ENCODE measurements around the gene ERCC1.

ERCC1 gene

DNA sequence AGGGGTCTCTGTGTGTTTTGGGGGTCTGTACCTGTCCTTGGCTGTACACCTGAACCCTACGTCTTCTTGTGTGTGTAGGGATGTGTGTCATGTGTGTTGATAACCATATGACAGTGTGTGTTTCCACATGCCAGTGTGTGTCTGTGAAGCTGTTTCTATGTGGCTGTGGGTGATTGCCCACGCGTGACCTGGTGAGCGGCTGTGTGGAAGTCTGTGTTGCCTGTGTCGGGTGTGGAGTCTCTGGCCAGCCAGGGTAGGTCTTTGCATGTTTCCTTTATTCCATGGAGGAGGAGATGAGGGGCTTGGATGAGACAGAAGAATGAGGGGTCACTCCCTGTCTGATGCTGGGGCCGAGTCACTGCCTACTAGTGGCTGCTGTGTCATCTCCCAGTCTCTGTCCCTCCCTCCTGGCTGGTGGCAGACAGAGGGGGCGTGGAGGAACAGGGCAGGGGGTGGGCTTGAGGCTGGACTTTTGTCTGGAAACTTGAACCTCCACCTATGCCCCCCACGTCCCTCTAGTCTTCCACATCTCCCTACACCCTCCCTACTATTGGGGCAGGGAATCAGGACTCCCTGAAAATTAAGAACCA is 41.2 kb upstream of the ERCC1 start:
- H3K4me3 Mint-ChIP-seq: no peak overlapping the region
- H3K27ac Mint-ChIP-seq: peak overlapping the region; percentile 68
- H3K4me1 Mint-ChIP-seq (ENCODE audit: low read depth): peaks cover 42% of the 10 kb centered on the region
- peaks cover 34% of the 10 kb centered on the region for H3K27me3 Mint-ChIP-seq
- H3K9me3 Mint-ChIP-seq: no peaks in the 10 kb centered on the region
- peaks cover 7% of the 10 kb centered on the region for H3K36me3 Mint-ChIP-seq (ENCODE audit: low read depth)
- intact Hi-C loops (cut with micrococcal nuclease): no loop called here

- intact Hi-C loops (cut with micrococcal nuclease): no loop called here
- peaks cover under 1% of the 10 kb centered on the region for H3K36me3 Mint-ChIP-seq (ENCODE audit: low read depth)
- H3K4me1 Mint-ChIP-seq (ENCODE audit: low read depth): peaks cover 36% of the 10 kb centered on the region
- peaks cover 34% of the 10 kb centered on the region for H3K27me3 Mint-ChIP-seq
- H3K4me3 Mint-ChIP-seq: no peak overlapping the region
- no peaks in the 10 kb centered on the region for H3K9me3 Mint-ChIP-seq
- no peak overlapping the region for H3K27ac Mint-ChIP-seq
These were observed 40.6 kb upstream of the ERCC1 start for GRCh38 chr19:45464274-45464673.

- no peak overlapping the region for H3K27ac Mint-ChIP-seq
- intact Hi-C loops (cut with micrococcal nuclease): no loop called here
These were observed 39.5 kb upstream of the ERCC1 start for GRCh38 chr19:45463241-45463640.

GRCh38 chr19:45462174-45462573 is 38.5 kb upstream of the ERCC1 start:
- peaks cover 34% of the 10 kb centered on the region for H3K27me3 Mint-ChIP-seq
- peaks cover 26% of the 10 kb centered on the region for H3K4me1 Mint-ChIP-seq (ENCODE audit: low read depth)
- no peaks in the 10 kb centered on the region for H3K36me3 Mint-ChIP-seq (ENCODE audit: low read depth)
- no peak overlapping the region for H3K27ac Mint-ChIP-seq
- intact Hi-C loops (cut with micrococcal nuclease): no loop called here
- no peak overlapping the region for H3K4me3 Mint-ChIP-seq
- no peaks in the 10 kb centered on the region for H3K9me3 Mint-ChIP-seq

More at GRCh38 chr19:45463241-45463640, 39.5 kb upstream of the ERCC1 start:
- peaks cover 27% of the 10 kb centered on the region for H3K4me1 Mint-ChIP-seq (ENCODE audit: low read depth)
- no peaks in the 10 kb centered on the region for H3K36me3 Mint-ChIP-seq (ENCODE audit: low read depth)
- H3K27me3 Mint-ChIP-seq: peaks cover 34% of the 10 kb centered on the region
- H3K9me3 Mint-ChIP-seq: no peaks in the 10 kb centered on the region
- no peak overlapping the region for H3K4me3 Mint-ChIP-seq

- H3K4me3 Mint-ChIP-seq: no peak overlapping the region
- H3K4me1 Mint-ChIP-seq (ENCODE audit: low read depth): peaks cover 30% of the 10 kb centered on the region
- H3K27me3 Mint-ChIP-seq: peaks cover 27% of the 10 kb centered on the region
- H3K36me3 Mint-ChIP-seq (ENCODE audit: low read depth): no peaks in the 10 kb centered on the region
- no peaks in the 10 kb centered on the region for H3K9me3 Mint-ChIP-seq
- intact Hi-C loops (cut with micrococcal nuclease): no loop called here
- no peak overlapping the region for H3K27ac Mint-ChIP-seq
These were observed 37.2 kb upstream of the ERCC1 start for GRCh38 chr19:45460807-45461347.

DNA sequence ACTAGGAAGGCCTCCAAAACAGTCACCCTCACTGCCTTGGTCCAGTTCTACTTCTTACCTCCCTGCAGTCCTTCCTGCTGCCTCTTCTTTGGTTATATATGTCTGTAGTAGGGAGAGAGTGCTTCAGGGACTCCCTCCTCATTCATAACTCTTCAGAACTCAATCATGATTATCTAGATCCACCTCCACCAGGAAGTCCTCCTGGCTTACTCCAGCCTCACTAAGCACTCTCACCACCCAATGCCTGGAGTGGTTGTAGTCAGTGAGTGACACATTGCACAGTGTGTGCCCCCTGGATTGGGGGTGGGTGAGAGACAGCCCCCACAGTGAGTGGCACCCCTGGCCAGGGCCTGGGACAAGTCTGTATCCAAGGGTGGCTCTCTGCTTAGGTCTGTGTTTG is 34.1 kb upstream of the ERCC1 start:
- Mint-ChIP-seq H3K9me3 (no peaks in the 10 kb centered on the region), H3K4me3 (no peak overlapping the region), H3K4me1 (ENCODE audit: low read depth) (peaks cover 41% of the 10 kb centered on the region), H3K27me3 (peaks cover 12% of the 10 kb centered on the region), H3K27ac (peak overlapping the region; percentile 37), H3K36me3 (ENCODE audit: low read depth) (no peaks in the 10 kb centered on the region)
- intact Hi-C loops (cut with micrococcal nuclease): loop anchor here (2.0 kb wide), 1 partner anchor 15 kb away; no protein-coding TSS in a partner anchor

DNA sequence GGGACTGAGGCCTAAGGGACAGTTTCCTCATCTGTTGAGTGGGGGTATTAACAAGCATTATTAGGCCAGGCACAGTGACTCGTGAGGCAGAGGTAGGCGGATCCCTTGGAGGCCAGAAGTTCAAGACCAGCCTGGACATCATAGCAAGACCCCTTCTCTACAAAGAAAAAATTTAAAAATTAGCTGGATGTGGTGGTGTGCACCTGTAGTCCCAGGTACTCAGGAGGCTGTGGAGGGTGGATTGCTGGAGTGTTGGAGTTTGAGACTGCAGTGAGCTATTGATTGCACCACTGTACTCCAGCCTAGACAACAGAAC is 32.7 kb upstream of the ERCC1 start:
- intact Hi-C loops (cut with micrococcal nuclease): loop anchor here (1.0 to 2.0 kb wide), 2 partner anchors 11 to 14 kb away; partner anchors contain the start of gene FOSB
- peak overlapping the region; percentile 95 for H3K27ac Mint-ChIP-seq
- no peaks in the 10 kb centered on the region for H3K9me3 Mint-ChIP-seq
- H3K36me3 Mint-ChIP-seq (ENCODE audit: low read depth): no peaks in the 10 kb centered on the region
- H3K4me1 Mint-ChIP-seq (ENCODE audit: low read depth): peaks cover 46% of the 10 kb centered on the region
- peak overlapping the region; percentile 58 for H3K4me3 Mint-ChIP-seq
- H3K27me3 Mint-ChIP-seq: peaks cover 18% of the 10 kb centered on the region

- Mint-ChIP-seq H3K36me3 (ENCODE audit: low read depth) (no peaks in the 10 kb centered on the region), H3K9me3 (no peaks in the 10 kb centered on the region), H3K4me3 (peak overlapping the region; percentile 58), H3K4me1 (ENCODE audit: low read depth) (peaks cover 51% of the 10 kb centered on the region), H3K27ac (peak overlapping the region; percentile 95), H3K27me3 (peaks cover 20% of the 10 kb centered on the region)
- intact Hi-C loops (cut with micrococcal nuclease): loop anchor here (1.0 to 2.0 kb wide), 2 partner anchors 11 to 13 kb away; partner anchors contain the start of gene FOSB
These were observed 32.2 kb upstream of the ERCC1 start for GRCh38 chr19:45455707-45456499.

DNA sequence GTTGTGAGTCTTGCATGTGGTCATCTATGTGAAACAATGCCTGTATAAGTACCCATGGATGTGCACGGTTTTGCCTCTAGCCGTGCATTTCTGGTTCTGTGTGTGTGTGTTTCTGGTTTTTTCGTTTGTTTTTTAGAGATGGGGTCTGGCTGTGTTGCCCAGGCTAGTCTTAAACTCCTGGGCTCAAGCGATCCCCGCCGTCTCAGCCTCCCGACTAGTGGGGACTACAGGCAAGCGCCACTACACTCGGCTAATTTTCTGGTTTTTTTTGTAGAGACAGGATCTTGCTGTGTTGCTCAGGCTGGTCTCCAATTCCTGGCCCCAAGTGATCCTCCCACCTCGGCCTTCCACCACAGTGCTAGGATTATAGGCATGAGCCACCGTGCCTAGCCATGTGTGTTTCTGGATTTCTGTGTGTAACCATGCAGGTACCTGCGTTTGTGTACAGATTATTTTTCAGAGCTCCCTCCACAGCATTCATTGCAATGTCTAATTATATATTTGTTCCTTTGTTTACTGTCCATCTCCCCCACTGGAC is 28.2 kb upstream of the ERCC1 start:
- peaks cover 21% of the 10 kb centered on the region for H3K27me3 Mint-ChIP-seq
- no peak overlapping the region for H3K4me3 Mint-ChIP-seq
- H3K4me1 Mint-ChIP-seq (ENCODE audit: low read depth): peaks cover 56% of the 10 kb centered on the region
- H3K36me3 Mint-ChIP-seq (ENCODE audit: low read depth): no peaks in the 10 kb centered on the region
- intact Hi-C loops (cut with micrococcal nuclease): loop anchor here (2.0 kb wide), 1 partner anchor 15 kb away; the partner anchor contains the start of gene FOSB
- H3K9me3 Mint-ChIP-seq: no peaks in the 10 kb centered on the region
- H3K27ac Mint-ChIP-seq: peak overlapping the region; percentile 99

DNA sequence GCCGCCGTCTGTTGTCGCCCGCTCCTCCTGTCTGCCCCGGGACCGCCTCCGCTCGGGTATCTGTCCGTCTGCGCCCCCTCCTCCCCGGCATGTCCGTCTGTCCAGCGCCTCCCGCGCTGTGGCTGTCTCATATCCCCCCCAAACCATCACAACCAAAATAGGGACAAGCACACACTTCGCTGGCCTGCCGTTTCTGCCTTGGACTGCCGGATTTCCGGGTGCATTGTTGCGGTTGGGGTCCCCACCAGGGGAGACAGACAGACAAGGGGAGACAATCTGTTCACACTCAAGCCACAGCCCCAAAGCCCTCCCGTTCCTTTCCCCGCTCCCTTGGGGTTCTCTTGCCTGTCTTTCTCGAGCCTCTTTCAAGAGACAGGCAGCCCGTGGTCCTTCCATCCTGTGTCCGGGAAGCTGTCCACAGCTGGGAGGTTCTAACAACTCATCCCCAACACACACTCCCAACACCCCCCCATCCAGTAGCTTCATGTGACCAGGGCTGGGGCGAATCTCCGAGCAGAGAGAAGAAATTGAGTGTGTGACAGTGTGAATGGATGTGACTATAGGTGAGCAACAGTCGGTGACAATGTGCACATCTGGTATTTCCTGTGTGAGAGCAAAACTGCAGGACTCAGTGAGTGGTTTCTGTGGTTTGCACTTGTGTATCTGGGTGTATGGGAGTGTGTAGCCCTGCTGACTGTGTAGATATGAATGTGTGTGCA is 27.6 kb upstream of the ERCC1 start:
- H3K27ac Mint-ChIP-seq: peak overlapping the region; percentile 99
- intact Hi-C loops (cut with micrococcal nuclease): loop anchor here (2.0 kb wide), 1 partner anchor 16 kb away; the partner anchor contains the start of gene FOSB
- H3K9me3 Mint-ChIP-seq: no peaks in the 10 kb centered on the region
- H3K4me1 Mint-ChIP-seq (ENCODE audit: low read depth): peaks cover 51% of the 10 kb centered on the region
- H3K4me3 Mint-ChIP-seq: peak overlapping the region; percentile 77
- H3K27me3 Mint-ChIP-seq: peaks cover 21% of the 10 kb centered on the region
- H3K36me3 Mint-ChIP-seq (ENCODE audit: low read depth): no peaks in the 10 kb centered on the region

- no peaks in the 10 kb centered on the region for H3K36me3 Mint-ChIP-seq (ENCODE audit: low read depth)
- H3K27me3 Mint-ChIP-seq: peaks cover 21% of the 10 kb centered on the region
- no peaks in the 10 kb centered on the region for H3K9me3 Mint-ChIP-seq
- H3K27ac Mint-ChIP-seq: peak overlapping the region; percentile 99
- H3K4me1 Mint-ChIP-seq (ENCODE audit: low read depth): peaks cover 43% of the 10 kb centered on the region
- intact Hi-C loops (cut with micrococcal nuclease): loop anchor here (2.0 kb wide), 1 partner anchor 17 kb away; the partner anchor contains the start of gene FOSB
- H3K4me3 Mint-ChIP-seq: peak overlapping the region; percentile 88
These were observed 26.3 kb upstream of the ERCC1 start for GRCh38 chr19:45450012-45450333.

DNA sequence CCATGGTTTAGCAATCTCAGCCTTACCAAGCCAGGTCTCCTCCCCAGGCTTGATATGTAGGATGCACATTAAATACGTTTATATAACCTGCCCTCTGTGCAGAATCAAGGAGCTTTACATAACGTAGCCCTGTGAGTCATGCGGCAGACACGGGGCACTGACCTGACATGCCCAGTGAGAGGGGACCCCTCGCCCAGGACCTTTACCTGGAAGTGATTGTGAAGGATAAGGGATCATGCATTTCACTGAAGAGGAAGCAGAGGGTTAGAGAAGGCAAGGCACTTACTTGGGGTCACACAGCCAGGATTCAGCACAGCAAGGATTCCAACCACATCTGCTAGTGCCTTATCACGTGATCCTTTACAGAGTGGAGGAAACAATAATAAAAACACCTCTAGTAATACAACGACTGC is 25.2 kb upstream of the ERCC1 start:
- intact Hi-C loops (cut with micrococcal nuclease): no loop called here
- Mint-ChIP-seq H3K27ac (no peak overlapping the region), H3K4me3 (no peak overlapping the region), H3K4me1 (ENCODE audit: low read depth) (peaks cover 44% of the 10 kb centered on the region), H3K9me3 (no peaks in the 10 kb centered on the region), H3K36me3 (ENCODE audit: low read depth) (no peaks in the 10 kb centered on the region), H3K27me3 (peaks cover 21% of the 10 kb centered on the region)

- intact Hi-C loops (cut with micrococcal nuclease): no loop called here
- H3K9me3 Mint-ChIP-seq: no peaks in the 10 kb centered on the region
- peaks cover 44% of the 10 kb centered on the region for H3K4me1 Mint-ChIP-seq (ENCODE audit: low read depth)
- peak overlapping the region; percentile 5 for H3K27ac Mint-ChIP-seq
- H3K27me3 Mint-ChIP-seq: peaks cover 21% of the 10 kb centered on the region
- no peak overlapping the region for H3K4me3 Mint-ChIP-seq
- H3K36me3 Mint-ChIP-seq (ENCODE audit: low read depth): no peaks in the 10 kb centered on the region
These were observed 24.7 kb upstream of the ERCC1 start for GRCh38 chr19:45448425-45448756.

DNA sequence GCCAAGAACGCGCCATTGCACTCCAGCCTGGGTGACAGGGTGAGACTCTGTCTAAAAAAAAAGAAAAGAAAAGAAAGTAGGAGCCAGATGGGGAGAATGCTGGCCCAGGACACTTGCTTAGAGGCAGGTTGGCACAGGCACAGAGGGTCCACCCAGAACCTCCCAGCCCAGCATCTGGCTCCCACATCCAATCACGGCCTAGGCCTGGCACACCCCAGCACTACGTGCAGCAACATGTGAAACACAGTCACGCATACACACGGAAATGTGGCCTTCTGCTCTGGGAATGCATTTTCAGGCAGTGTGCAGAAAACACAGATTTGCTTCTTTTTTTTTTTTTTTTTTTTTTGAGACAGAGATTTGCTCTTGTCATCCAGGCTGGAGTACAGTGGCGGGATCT is 23.2 kb upstream of the ERCC1 start:
- H3K27ac Mint-ChIP-seq: peak overlapping the region; percentile 2
- peaks cover 15% of the 10 kb centered on the region for H3K27me3 Mint-ChIP-seq
- H3K4me1 Mint-ChIP-seq (ENCODE audit: low read depth): peaks cover 54% of the 10 kb centered on the region
- H3K36me3 Mint-ChIP-seq (ENCODE audit: low read depth): no peaks in the 10 kb centered on the region
- H3K9me3 Mint-ChIP-seq: no peaks in the 10 kb centered on the region
- no peak overlapping the region for H3K4me3 Mint-ChIP-seq
- intact Hi-C loops (cut with micrococcal nuclease): no loop called here

All from dendritic cell treated with granulocyte-macrophage colony-stimulating factor and Interleukin-4, amounts not matched to agents 40 ng/mL and 50 ng/mL, for 4 days (primary cell).